NCI-H128 (cell line): ENCODE results near the gene SMG9.

ENCODE experiments used
- DNase-seq: peaks from one replicate; lab custom pipeline; 2025; ENCODE audit not compliant: unreplicated experiment; lab: John Stamatoyannopoulos, UW

SMG9 gene

GRCh38 chr19:43754503-43755255 lies at the start of gene SMG9:
SMG9 (minus strand) TSS chr19:43754962; CDS start chr19:43750741, 4,221 bp downstream.
- DNase-seq: peak; percentile 95

- DNase-seq: no peak
These were observed 49.7 kb upstream of the SMG9 start for GRCh38 chr19:43804432-43804831.

GRCh38 chr19:43802216-43802951 lies 47.6 kb upstream of the SMG9 start, which contains the start of gene LYPD5:
LYPD5 (minus strand) TSS chr19:43802447; CDS start chr19:43802380, 67 bp downstream.
- DNase-seq: no peak

- no peak for DNase-seq
These were observed 44.9 kb upstream of the SMG9 start for GRCh38 chr19:43799502-43800142.

- DNase-seq: peak; percentile 63
These were observed 44.0 kb upstream of the SMG9 start for GRCh38 chr19:43798546-43799409.

- no peak for DNase-seq
These were observed 43.3 kb upstream of the SMG9 start for GRCh38 chr19:43798026-43798545.

GRCh38 chr19:43797556-43797955 lies 42.8 kb upstream of the SMG9 start:
- no peak for DNase-seq

GRCh38 chr19:43797118-43797517 lies 42.4 kb upstream of the SMG9 start:
- DNase-seq: no peak

GRCh38 chr19:43790587-43790986 lies 35.8 kb upstream of the SMG9 start:
- no peak for DNase-seq

- DNase-seq: no peak
These were observed 34.3 kb upstream of the SMG9 start for GRCh38 chr19:43789029-43789428.

- DNase-seq: no peak
These were observed 31.9 kb upstream of the SMG9 start for GRCh38 chr19:43786665-43787064.

- DNase-seq: peak; percentile 34
These were observed 30.4 kb upstream of the SMG9 start for GRCh38 chr19:43784981-43785808.

- no peak for DNase-seq
These were observed 29.6 kb upstream of the SMG9 start for GRCh38 chr19:43784241-43784980.

GRCh38 chr19:43783636-43784035 lies 28.9 kb upstream of the SMG9 start:
- DNase-seq: no peak

GRCh38 chr19:43782689-43783231 lies 28.0 kb upstream of the SMG9 start:
- DNase-seq: no peak

- DNase-seq: no peak
These were observed 27.5 kb upstream of the SMG9 start for GRCh38 chr19:43782311-43782660.

GRCh38 chr19:43781630-43782310 lies 27.0 kb upstream of the SMG9 start:
- DNase-seq: no peak
